HEK293 (cell line): Measurements from ENCODE around the gene SLF1.

Experiments
- CTCF ChIA-PET: fragments of 350-600 bp; formaldehyde crosslinking; extraction: SDS; loops from one replicate; lab custom pipeline; 2021; ENCODE audit warnings: antibody characterized with exemption; lab: Yijun Ruan, JAX
- POLR2A ChIA-PET: fragments of 300-600 bp; formaldehyde crosslinking; extraction: SDS; loops from one replicate; lab custom pipeline; 2020; ENCODE audit warnings: antibody characterized with exemption, inconsistent platforms; lab: Yijun Ruan, JAX
- H3K27ac ChIP-seq: fragments of 200-500 bp; sonication (Bioruptor generic); 2 replicates; pipeline ENCODE4 v1.5.1; 2014; ENCODE audit warnings: low read depth, low read length, control low read depth, inconsistent platforms; ENCODE audit errors: extremely low read depth
- H3K36me3 ChIP-seq, 2 experiments: fragments of 200-500 bp in 1 of 2; sonication (Bioruptor generic) in 1 of 2; 1 replicate in 1 of 2; 2 replicates in 1 of 2; pipeline ENCODE4 v1.5.1; 2014 to 2017; ENCODE audit warnings: inconsistent platforms in 2 of 2, low read length in 2 of 2; ENCODE audit not compliant: control insufficient read depth in 2 of 2, insufficient read depth in 1 of 2
- H3K4me1 ChIP-seq: fragments of 200-500 bp; sonication (Bioruptor generic); 2 replicates; pipeline ENCODE4 v1.5.1; 2014; ENCODE audit warnings: mild to moderate bottlenecking, low read length, inconsistent platforms; ENCODE audit not compliant: control insufficient read depth, insufficient read depth
- H3K4me3 ChIP-seq: 2 replicates; pipeline ENCODE4 v1.5.1; 2011; ENCODE audit warnings: low read depth, mild to moderate bottlenecking, control low read depth, low read length, moderate library complexity
- H3K9me3 ChIP-seq: fragments of 200-500 bp; sonication (Bioruptor generic); 2 replicates; pipeline ENCODE4 v1.5.1; 2014; ENCODE audit warnings: low read depth, low read length, inconsistent platforms; ENCODE audit not compliant: control insufficient read depth, insufficient read depth
- HOXD13 ChIP-seq: sonication (generic); formaldehyde crosslinking; IDR thresholded peaks from 2 replicates; pipeline ENCODE4 v1.8.0; 2022; ENCODE audit warnings: missing genetic modification reagents, borderline replicate concordance
- KLF1 ChIP-seq: fragments of 450-650 bp; formaldehyde crosslinking; IDR thresholded peaks from 2 replicates; pipeline ENCODE4 v1.5.1; 2016; ENCODE audit warnings: missing biosample characterization, missing genetic modification characterization
- KLF7 ChIP-seq: fragments of 450-650 bp; formaldehyde crosslinking; IDR thresholded peaks from 2 replicates; pipeline ENCODE4 v1.5.1; 2016; ENCODE audit warnings: missing biosample characterization, missing genetic modification characterization, borderline replicate concordance
- PRDM1 ChIP-seq: fragments of 450-650 bp; formaldehyde crosslinking; IDR thresholded peaks from 2 replicates; pipeline ENCODE4; 2016; ENCODE audit warnings: missing biosample characterization, missing genetic modification characterization
- SALL2 ChIP-seq: fragments of 450-650 bp; formaldehyde crosslinking; IDR thresholded peaks from 2 replicates; pipeline ENCODE4 v1.5.0; 2017; ENCODE audit warnings: missing biosample characterization, mild to moderate bottlenecking, missing genetic modification characterization, borderline replicate concordance
- SETDB1 ChIP-seq: IDR thresholded peaks from one replicate; pipeline ENCODE4 v1.6.1; 2017; ENCODE audit warnings: mild to moderate bottlenecking, low read length, moderate library complexity, mixed read lengths; ENCODE audit not compliant: insufficient read length
- WT1 ChIP-seq: fragments of 450-650 bp; formaldehyde crosslinking; IDR thresholded peaks from 2 replicates; pipeline ENCODE4 v1.5.1; 2016; ENCODE audit warnings: missing biosample characterization, missing genetic modification characterization
- ZNF169 ChIP-seq: fragments of 450-650 bp; formaldehyde crosslinking; IDR thresholded peaks from 2 replicates; pipeline ENCODE4 v1.5.1; 2016; ENCODE audit warnings: missing biosample characterization, missing genetic modification characterization
- ZNF184 ChIP-seq: fragments of 450-650 bp; IDR thresholded peaks from 2 replicates; pipeline ENCODE4 v1.5.1; 2018; ENCODE audit warnings: missing biosample characterization, mild to moderate bottlenecking, missing genetic modification characterization
- ZNF221 ChIP-seq: fragments of 450-650 bp; formaldehyde crosslinking; IDR thresholded peaks from 2 replicates; pipeline ENCODE4 v1.5.1; 2017; ENCODE audit warnings: missing biosample characterization, missing genetic modification characterization, borderline replicate concordance
- ZNF239 ChIP-seq: fragments of 450-650 bp; formaldehyde crosslinking; IDR thresholded peaks from 2 replicates; pipeline ENCODE4 v1.5.1; 2016; ENCODE audit warnings: missing biosample characterization, missing genetic modification characterization
- ZNF37A ChIP-seq: fragments of 450-650 bp; IDR thresholded peaks from 2 replicates; pipeline ENCODE4 v1.5.1; 2018; ENCODE audit warnings: missing biosample characterization, missing genetic modification characterization
- ZNF423 ChIP-seq: fragments of 450-650 bp; formaldehyde crosslinking; IDR thresholded peaks from 2 replicates; pipeline ENCODE4 v1.5.1; 2016; ENCODE audit warnings: missing biosample characterization, missing genetic modification characterization
- ZNF585B ChIP-seq: fragments of 450-650 bp; formaldehyde crosslinking; IDR thresholded peaks from 2 replicates; pipeline ENCODE4 v1.5.1; 2016; ENCODE audit warnings: missing biosample characterization, missing genetic modification characterization
- ZNF621 ChIP-seq: fragments of 450-650 bp; formaldehyde crosslinking; IDR thresholded peaks from 2 replicates; pipeline ENCODE4 v1.5.1; 2017; ENCODE audit warnings: missing biosample characterization, missing genetic modification characterization
- ZNF629 ChIP-seq: fragments of 450-650 bp; formaldehyde crosslinking; IDR thresholded peaks from 2 replicates; pipeline ENCODE4 v1.5.1; 2017; ENCODE audit warnings: missing biosample characterization, missing genetic modification characterization
- ZNF660 ChIP-seq: fragments of 450-650 bp; IDR thresholded peaks from 2 replicates; pipeline ENCODE4 v1.5.1; 2018; ENCODE audit warnings: missing biosample characterization, mild to moderate bottlenecking, missing genetic modification characterization
- ZNF747 ChIP-seq: fragments of 450-650 bp; formaldehyde crosslinking; IDR thresholded peaks from 2 replicates; pipeline ENCODE4 v1.5.1; 2016; ENCODE audit warnings: missing biosample characterization, missing genetic modification characterization
- ZSCAN30 ChIP-seq: fragments of 450-650 bp; IDR thresholded peaks from 2 replicates; pipeline ENCODE4 v1.5.1; 2018; ENCODE audit warnings: missing biosample characterization, mild to moderate bottlenecking, missing genetic modification characterization, moderate library complexity
- TF ChIP-seq, protein P1 (sequence below): fragments of 450-650 bp; formaldehyde crosslinking; IDR thresholded peaks from 2 replicates; pipeline ENCODE4 v1.5.1; 2016; ENCODE audit warnings: missing biosample characterization, missing genetic modification characterization, low read depth
- TF ChIP-seq, protein P2 (sequence below): fragments of 450-650 bp; formaldehyde crosslinking; IDR thresholded peaks from 2 replicates; pipeline ENCODE4; 2016; ENCODE audit warnings: missing biosample characterization, missing genetic modification characterization
- TF ChIP-seq, protein P3 (sequence below): fragments of 450-650 bp; formaldehyde crosslinking; IDR thresholded peaks from 2 replicates; pipeline ENCODE4 v1.5.1; 2016; ENCODE audit warnings: missing biosample characterization, missing genetic modification characterization, low read depth

The SLF1 gene

DNA sequence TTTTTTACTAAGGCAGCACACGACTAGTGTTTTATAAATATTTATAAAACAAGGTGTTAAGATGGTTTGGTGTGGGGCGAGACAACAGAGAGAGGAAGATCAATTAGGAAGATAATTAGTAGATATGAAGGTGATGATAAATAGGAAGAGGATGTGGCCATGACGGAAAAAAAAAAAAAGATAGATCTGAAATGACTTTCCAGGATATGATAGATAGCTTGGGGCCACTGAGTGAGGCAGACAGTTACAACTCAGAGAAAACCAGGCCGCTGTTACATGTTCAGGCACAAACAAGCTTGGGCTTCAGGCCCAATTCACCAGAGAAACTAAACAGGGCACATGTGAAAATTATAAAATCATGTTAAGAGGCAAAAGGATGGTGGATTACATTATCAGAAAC is 43.3 kb upstream of the SLF1 start (continued):
- TF ChIP-seq, protein P1, sequence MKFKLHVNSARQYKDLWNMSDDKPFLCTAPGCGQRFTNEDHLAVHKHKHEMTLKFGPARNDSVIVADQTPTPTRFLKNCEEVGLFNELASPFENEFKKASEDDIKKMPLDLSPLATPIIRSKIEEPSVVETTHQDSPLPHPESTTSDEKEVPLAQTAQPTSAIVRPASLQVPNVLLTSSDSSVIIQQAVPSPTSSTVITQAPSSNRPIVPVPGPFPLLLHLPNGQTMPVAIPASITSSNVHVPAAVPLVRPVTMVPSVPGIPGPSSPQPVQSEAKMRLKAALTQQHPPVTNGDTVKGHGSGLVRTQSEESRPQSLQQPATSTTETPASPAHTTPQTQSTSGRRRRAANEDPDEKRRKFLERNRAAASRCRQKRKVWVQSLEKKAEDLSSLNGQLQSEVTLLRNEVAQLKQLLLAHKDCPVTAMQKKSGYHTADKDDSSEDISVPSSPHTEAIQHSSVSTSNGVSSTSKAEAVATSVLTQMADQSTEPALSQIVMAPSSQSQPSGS (tag by site-specific recombination), result no peak
- TF ChIP-seq ZNF169, result no peak
- no peak for TF ChIP-seq ZNF37A

DNA sequence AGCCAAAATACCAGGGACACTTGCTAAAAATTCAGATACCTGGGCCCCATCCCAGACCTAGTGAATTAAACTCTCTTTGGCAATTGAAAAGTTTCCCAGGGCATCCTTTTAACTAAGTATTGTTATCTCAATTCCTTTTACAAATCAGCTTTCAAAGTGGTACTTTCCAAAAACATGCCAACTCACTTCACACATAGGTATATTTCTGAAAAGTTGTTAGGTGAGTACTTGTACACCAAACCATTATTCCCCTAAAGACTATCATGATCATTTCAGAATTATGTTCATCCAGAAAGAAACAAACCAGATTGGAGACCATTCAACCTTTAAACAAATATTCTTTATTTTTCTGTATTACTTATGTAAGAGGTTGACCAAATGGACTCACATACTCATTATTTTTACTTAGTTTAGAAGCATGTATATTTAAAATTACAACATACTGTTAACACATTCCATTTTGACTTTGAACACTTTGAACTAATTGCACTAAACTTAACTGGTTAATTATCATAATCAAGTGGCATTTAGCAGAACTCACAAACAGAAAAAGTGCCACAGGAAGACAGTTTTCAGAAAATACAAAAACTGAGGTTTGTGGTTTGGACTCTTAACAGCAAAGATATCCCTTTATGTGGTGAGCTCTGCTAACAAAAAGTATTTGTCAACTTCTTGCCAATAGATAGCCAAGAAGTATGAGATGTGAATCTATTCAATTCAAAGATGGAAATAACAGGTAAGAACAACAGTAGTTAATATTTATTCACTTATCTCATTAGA is 40.8 kb upstream of the SLF1 start:
- CTCF ChIA-PET, result no interaction called here

DNA sequence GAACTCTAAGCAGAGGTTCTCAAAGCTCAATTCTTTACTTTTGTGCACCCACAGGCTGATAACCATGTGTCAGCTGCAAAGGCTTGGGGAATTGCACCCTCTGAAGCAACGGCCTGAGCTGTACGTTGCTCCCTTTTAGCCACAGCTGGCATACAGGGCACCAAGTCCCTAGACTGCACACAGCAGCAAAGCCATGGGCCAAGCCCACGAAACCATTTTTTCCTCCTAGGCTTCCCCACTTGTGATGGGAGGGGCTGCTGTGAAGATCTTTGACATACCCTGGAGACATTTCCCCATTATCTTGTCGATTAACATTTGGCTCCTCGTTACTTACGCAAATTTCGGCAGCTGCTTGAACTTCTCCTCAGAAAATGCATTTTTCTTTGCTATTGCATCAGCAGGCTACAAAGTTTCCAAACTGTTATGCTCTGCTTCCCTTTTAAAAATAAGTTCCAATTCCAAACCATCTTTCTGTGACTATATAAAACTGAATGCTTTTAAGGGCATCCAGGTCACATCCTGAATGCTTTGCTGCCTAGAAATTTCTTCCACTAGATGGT is 23.1 kb upstream of the SLF1 start:
- Histone ChIP-seq H3K36me3 (no peaks in the 10 kb centered on the region), H3K4me1 (no peaks in the 10 kb centered on the region), H3K27ac (no peak overlapping the region), H3K9me3 (no peaks in the 10 kb centered on the region), H3K4me3 (no peak overlapping the region)
- ChIA-PET POLR2A (no interaction called here), CTCF (no interaction called here)
- TF ChIP-seq ZNF239 (tag by site-specific recombination), result no peak
- peak; percentile 54 for TF ChIP-seq ZNF585B (tag by site-specific recombination)

More for the DNA sequence above, 40.8 kb upstream of the SLF1 start:
- POLR2A ChIA-PET, result no interaction called here
- no peaks in the 10 kb centered on the region for H3K4me1 ChIP-seq
- TF ChIP-seq ZSCAN30, result no peak
- no peak for TF ChIP-seq SETDB1
- no peak for TF ChIP-seq KLF1
- no peak for TF ChIP-seq SALL2
- no peak for TF ChIP-seq ZNF221 (tag by site-specific recombination)
- no peak for TF ChIP-seq ZNF629
- no peak for TF ChIP-seq WT1 (tag by site-specific recombination)
- no peak for TF ChIP-seq ZNF423 (tag by site-specific recombination)
- TF ChIP-seq, protein P2, sequence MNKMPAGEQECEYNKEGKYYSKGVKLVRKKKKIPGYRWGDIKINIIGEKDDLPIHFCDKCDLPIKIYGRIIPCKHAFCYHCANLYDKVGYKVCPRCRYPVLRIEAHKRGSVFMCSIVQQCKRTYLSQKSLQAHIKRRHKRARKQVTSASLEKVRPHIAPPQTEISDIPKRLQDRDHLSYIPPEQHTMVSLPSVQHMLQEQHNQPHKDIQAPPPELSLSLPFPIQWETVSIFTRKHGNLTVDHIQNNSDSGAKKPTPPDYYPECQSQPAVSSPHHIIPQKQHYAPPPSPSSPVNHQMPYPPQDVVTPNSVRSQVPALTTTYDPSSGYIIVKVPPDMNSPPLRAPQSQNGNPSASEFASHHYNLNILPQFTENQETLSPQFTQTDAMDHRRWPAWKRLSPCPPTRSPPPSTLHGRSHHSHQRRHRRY (tag by site-specific recombination), result no peak
- no peak for TF ChIP-seq ZNF747 (tag by site-specific recombination)
- TF ChIP-seq, protein P3, sequence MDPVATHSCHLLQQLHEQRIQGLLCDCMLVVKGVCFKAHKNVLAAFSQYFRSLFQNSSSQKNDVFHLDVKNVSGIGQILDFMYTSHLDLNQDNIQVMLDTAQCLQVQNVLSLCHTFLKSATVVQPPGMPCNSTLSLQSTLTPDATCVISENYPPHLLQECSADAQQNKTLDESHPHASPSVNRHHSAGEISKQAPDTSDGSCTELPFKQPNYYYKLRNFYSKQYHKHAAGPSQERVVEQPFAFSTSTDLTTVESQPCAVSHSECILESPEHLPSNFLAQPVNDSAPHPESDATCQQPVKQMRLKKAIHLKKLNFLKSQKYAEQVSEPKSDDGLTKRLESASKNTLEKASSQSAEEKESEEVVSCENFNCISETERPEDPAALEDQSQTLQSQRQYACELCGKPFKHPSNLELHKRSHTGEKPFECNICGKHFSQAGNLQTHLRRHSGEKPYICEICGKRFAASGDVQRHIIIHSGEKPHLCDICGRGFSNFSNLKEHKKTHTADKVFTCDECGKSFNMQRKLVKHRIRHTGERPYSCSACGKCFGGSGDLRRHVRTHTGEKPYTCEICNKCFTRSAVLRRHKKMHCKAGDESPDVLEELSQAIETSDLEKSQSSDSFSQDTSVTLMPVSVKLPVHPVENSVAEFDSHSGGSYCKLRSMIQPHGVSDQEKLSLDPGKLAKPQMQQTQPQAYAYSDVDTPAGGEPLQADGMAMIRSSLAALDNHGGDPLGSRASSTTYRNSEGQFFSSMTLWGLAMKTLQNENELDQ (tag by site-specific recombination), result no peak
- no peak for TF ChIP-seq ZNF184 (tag by site-specific recombination)
- TF ChIP-seq ZNF621 (tag by site-specific recombination), result no peak
- TF ChIP-seq KLF7 (tag by site-specific recombination), result no peak
- TF ChIP-seq PRDM1 (tag by site-specific recombination), result no peak
- no peak for TF ChIP-seq ZNF660 (tag by site-specific recombination)
- no peak for TF ChIP-seq HOXD13
- TF ChIP-seq, all 188 proteins: peak for 0
- Histone ChIP-seq H3K27ac (no peak overlapping the region), H3K4me3 (no peak overlapping the region), H3K9me3 (no peaks in the 10 kb centered on the region), H3K36me3 (no peaks in the 10 kb centered on the region)
